Measurements from ENCODE around the gene NUP205. TPM values are rescaled to one million over a fixed set of nuclear protein-coding genes. Genes with fewer than 3 reads are reported as not detected.

The NUP205 gene
- total RNA-seq, 2 donors from 2014 or later, result 38.0 to 58.4 TPM

- Histone ChIP-seq H3K36me3 (peaks cover 14% of the 10 kb centered on the region), H3K9me3 (no peaks in the 10 kb centered on the region), H3K4me1 (no peaks in the 10 kb centered on the region), H3K9ac (ENCODE audit: low read depth in 2 of 2, low read length in 2 of 2) (no peak overlapping the region), H3K27me3 (no peaks in the 10 kb centered on the region), H3K27ac (no peak overlapping the region), H3K4me3 (no peak overlapping the region)
- no peak for DNase-seq
- TF ChIP-seq CTCF (IDR thresholded peaks at IDR 0.05), result no peak
- intact Hi-C loops (cut with DNase I), result no loop called here
Observed at GRCh38 chr7:135578569-135578968, 20.9 kb downstream of the NUP205 start.

- no peak overlapping the region for H3K4me3 ChIP-seq
- intact Hi-C loops (cut with DNase I), result no loop called here
- no peak for DNase-seq
- peaks cover 7% of the 10 kb centered on the region for H3K36me3 ChIP-seq
- H3K4me1 ChIP-seq, result no peaks in the 10 kb centered on the region
- H3K9ac ChIP-seq (ENCODE audit: low read depth in 2 of 2, low read length in 2 of 2), result no peak overlapping the region
- H3K9me3 ChIP-seq, result no peaks in the 10 kb centered on the region
- no peaks in the 10 kb centered on the region for H3K27me3 ChIP-seq
- TF ChIP-seq CTCF (IDR thresholded peaks at IDR 0.05), result no peak
- H3K27ac ChIP-seq, result no peak overlapping the region
Observed at GRCh38 chr7:135584362-135585353, 26.9 kb downstream of the NUP205 start.

- intact Hi-C loops (cut with DNase I), result no loop called here
Observed at GRCh38 chr7:135597181-135597925, 39.6 kb downstream of the NUP205 start.

GRCh38 chr7:135597926-135598305 is 40.2 kb downstream of the NUP205 start:
- intact Hi-C loops (cut with DNase I), result no loop called here
- Histone ChIP-seq H3K27me3 (no peaks in the 10 kb centered on the region), H3K27ac (no peak overlapping the region), H3K36me3 (peaks cover 6% of the 10 kb centered on the region), H3K9ac (ENCODE audit: low read depth in 2 of 2, low read length in 2 of 2) (no peak overlapping the region), H3K9me3 (no peaks in the 10 kb centered on the region), H3K4me1 (no peaks in the 10 kb centered on the region), H3K4me3 (no peak overlapping the region)
- DNase-seq, result no peak
- no peak for TF ChIP-seq CTCF (IDR thresholded peaks at IDR 0.05)

More at GRCh38 chr7:135597181-135597925, 39.6 kb downstream of the NUP205 start:
- Histone ChIP-seq H3K4me3 (no peak overlapping the region), H3K27me3 (no peaks in the 10 kb centered on the region), H3K27ac (no peak overlapping the region), H3K9me3 (no peaks in the 10 kb centered on the region), H3K36me3 (peaks cover 8% of the 10 kb centered on the region), H3K4me1 (no peaks in the 10 kb centered on the region), H3K9ac (ENCODE audit: low read depth in 2 of 2, low read length in 2 of 2) (no peak overlapping the region)
- DNase-seq, result no peak
- no peak for TF ChIP-seq CTCF (IDR thresholded peaks at IDR 0.05)

GRCh38 chr7:135599471-135599870 is 41.8 kb downstream of the NUP205 start:
- DNase-seq, result no peak
- H3K36me3 ChIP-seq, result no peaks in the 10 kb centered on the region
- intact Hi-C loops (cut with DNase I), result no loop called here

More at GRCh38 chr7:135599471-135599870, 41.8 kb downstream of the NUP205 start:
- no peak overlapping the region for H3K27ac ChIP-seq
- H3K9me3 ChIP-seq, result no peaks in the 10 kb centered on the region
- no peak for TF ChIP-seq CTCF (IDR thresholded peaks at IDR 0.05)
- no peaks in the 10 kb centered on the region for H3K4me1 ChIP-seq
- no peak overlapping the region for H3K9ac ChIP-seq (ENCODE audit: low read depth in 2 of 2, low read length in 2 of 2)
- H3K27me3 ChIP-seq, result no peaks in the 10 kb centered on the region
- no peak overlapping the region for H3K4me3 ChIP-seq
